NCI-H2227 (cell line): ENCODE data around the gene HBG1.

ENCODE experiments used
- DNase-seq: peaks from one replicate; lab custom pipeline; 2025; ENCODE audit not compliant: unreplicated experiment; lab: John Stamatoyannopoulos, UW

HBG1 gene

GRCh38 chr11:5228124-5228523, 21.5 kb downstream of the HBG1 start:
- DNase-seq: no peak

- DNase-seq: no peak
Measured at GRCh38 chr11:5227681-5228080, 22.0 kb downstream of the HBG1 start.

- no peak for DNase-seq
Measured at GRCh38 chr11:5226732-5227310, 22.8 kb downstream of the HBG1 start, which contains the start of gene HBB. Gene HBB, minus strand, starts transcription at chr11:5227071. Its CDS starts 50 bp downstream, at chr11:5227021.

- DNase-seq: no peak
Measured at GRCh38 chr11:5225480-5225871, 24.2 kb downstream of the HBG1 start.

GRCh38 chr11:5224538-5225479, 24.8 kb downstream of the HBG1 start:
- DNase-seq: no peak

- DNase-seq: no peak
Measured at GRCh38 chr11:5223686-5224085, 26.0 kb downstream of the HBG1 start.

GRCh38 chr11:5223146-5223545, 26.5 kb downstream of the HBG1 start:
- DNase-seq: no peak

- no peak for DNase-seq
Measured at GRCh38 chr11:5210376-5210885, 39.2 kb downstream of the HBG1 start.

- DNase-seq: no peak
Measured at GRCh38 chr11:5204787-5205186, 44.9 kb downstream of the HBG1 start.

- DNase-seq: no peak
Measured at GRCh38 chr11:5203366-5203765, 46.3 kb downstream of the HBG1 start.

- no peak for DNase-seq
Measured at GRCh38 chr11:5200582-5200981, 49.1 kb downstream of the HBG1 start, which contains the start of gene OR51V1. Gene OR51V1, minus strand, starts transcription at chr11:5200682. Its CDS starts 0 bp downstream, at chr11:5200682.

GRCh38 chr11:5198285-5198684, 51.4 kb downstream of the HBG1 start:
- DNase-seq: no peak
